GM21529 (cell line): ENCODE measurements around the gene PCDHB14.
"Not testable (repeated sequence)": the region's sequence is repeated elsewhere in the genome, so short reads cannot be mapped to it uniquely, and the experiment has no call there.

Experiments used
- ATAC-seq: cut with Tn5 transposase; IDR thresholded peaks from one replicate; pipeline ENCODE4 v1.9.1; 2021; ENCODE audit not compliant: unreplicated experiment

Gene PCDHB14

GRCh38 chr5:141208478-141208877 is 14.7 kb upstream of the PCDHB14 start, which contains the start of gene PCDHB12:
Gene PCDHB12 (plus strand): TSS chr5:141208719. CDS start chr5:141208908, 189 bp downstream.
- ATAC-seq: no peak

DNA sequence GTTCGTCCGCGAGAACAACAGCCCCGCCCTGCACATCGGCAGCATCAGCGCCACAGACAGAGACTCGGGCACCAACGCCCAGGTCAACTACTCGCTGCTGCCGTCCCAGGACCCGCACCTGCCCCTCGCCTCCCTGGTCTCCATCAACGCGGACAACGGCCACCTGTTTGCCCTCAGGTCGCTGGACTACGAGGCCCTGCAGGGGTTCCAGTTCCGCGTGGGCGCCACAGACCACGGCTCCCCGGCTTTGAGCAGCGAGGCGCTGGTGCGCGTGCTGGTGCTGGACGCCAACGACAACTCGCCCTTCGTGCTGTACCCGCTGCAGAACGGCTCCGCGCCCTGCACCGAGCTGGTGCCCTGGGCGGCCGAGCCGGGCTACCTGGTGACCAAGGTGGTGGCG is 12.9 kb upstream of the PCDHB14 start:
- ATAC-seq: not testable (repeated sequence)

GRCh38 chr5:141210849-141211248 is 12.3 kb upstream of the PCDHB14 start:
- ATAC-seq: not testable (repeated sequence)

DNA sequence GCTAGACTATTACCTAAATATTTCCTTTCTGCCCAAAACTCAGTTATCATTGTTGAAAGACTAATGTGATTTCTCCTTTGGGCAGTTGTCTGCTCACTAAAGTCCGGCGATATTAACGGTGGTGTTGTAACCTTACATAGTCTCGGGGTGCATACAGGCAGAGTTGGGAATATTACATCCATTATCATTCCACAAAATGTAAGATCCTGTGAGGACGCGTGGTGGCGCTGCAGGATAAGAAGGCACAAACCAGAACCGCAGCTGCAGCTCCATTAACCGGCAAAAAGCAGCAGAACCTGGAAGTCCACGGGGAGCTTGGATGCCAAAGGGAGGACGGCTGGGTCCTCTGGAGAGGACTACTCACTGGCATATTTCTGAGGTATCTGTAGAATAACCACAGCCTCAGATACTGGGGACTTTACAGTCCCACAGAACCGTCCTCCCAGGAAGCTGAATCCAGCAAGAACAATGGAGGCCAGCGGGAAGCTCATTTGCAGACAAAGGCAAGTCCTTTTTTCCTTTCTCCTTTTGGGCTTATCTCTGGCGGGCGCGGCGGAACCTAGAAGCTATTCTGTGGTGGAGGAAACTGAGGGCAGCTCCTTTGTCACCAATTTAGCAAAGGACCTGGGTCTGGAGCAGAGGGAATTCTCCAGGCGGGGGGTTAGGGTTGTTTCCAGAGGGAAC is 9.3 kb upstream of the PCDHB14 start, which contains the start of gene PCDHB13:
Gene PCDHB13, plus strand, starts transcription at position 264 of the 684 bp plus-strand sequence. Its CDS starts 205 bp downstream, at position 469.
- not testable (repeated sequence) for ATAC-seq

DNA sequence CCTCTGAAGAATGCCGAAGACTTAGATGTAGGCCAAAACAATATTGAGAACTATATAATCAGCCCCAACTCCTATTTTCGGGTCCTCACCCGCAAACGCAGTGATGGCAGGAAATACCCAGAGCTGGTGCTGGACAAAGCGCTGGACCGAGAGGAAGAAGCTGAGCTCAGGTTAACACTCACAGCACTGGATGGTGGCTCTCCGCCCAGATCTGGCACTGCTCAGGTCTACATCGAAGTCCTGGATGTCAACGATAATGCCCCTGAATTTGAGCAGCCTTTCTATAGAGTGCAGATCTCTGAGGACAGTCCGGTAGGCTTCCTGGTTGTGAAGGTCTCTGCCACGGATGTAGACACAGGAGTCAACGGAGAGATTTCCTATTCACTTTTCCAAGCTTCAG is 8.6 kb upstream of the PCDHB14 start:
- not testable (repeated sequence) for ATAC-seq

DNA sequence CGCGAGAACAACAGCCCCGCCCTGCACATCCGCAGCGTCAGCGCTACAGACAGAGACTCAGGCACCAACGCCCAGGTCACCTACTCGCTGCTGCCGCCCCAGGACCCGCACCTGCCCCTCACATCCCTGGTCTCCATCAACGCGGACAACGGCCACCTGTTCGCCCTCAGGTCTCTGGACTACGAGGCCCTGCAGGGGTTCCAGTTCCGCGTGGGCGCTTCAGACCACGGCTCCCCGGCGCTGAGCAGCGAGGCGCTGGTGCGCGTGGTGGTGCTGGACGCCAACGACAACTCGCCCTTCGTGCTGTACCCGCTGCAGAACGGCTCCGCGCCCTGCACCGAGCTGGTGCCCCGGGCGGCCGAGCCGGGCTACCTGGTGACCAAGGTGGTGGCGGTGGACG is 7.6 kb upstream of the PCDHB14 start:
- not testable (repeated sequence) for ATAC-seq

GRCh38 chr5:141216035-141216434 is 7.1 kb upstream of the PCDHB14 start:
- not testable (repeated sequence) for ATAC-seq

GRCh38 chr5:141224844-141225243 is 1.7 kb downstream of the PCDHB14 start:
- ATAC-seq: not testable (repeated sequence)

DNA sequence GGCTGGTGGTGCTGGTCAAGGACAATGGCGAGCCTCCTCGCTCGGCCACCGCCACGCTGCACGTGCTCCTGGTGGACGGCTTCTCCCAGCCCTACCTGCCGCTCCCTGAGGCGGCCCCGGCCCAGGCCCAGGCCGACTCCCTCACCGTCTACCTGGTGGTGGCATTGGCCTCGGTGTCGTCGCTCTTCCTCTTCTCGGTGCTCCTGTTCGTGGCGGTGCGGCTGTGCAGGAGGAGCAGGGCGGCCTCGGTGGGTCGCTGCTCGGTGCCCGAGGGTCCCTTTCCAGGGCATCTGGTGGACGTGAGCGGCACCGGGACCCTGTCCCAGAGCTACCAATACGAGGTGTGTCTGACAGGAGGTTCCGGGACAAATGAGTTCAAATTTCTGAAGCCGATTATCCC is 2.3 kb downstream of the PCDHB14 start:
- not testable (repeated sequence) for ATAC-seq

GRCh38 chr5:141234109-141234667 is 11.0 kb downstream of the PCDHB14 start:
- no peak for ATAC-seq

- not testable (repeated sequence) for ATAC-seq
Measured at GRCh38 chr5:141235922-141236321, 12.8 kb downstream of the PCDHB14 start.

GRCh38 chr5:141236516-141237313 is 13.6 kb downstream of the PCDHB14 start:
- no peak for ATAC-seq

DNA sequence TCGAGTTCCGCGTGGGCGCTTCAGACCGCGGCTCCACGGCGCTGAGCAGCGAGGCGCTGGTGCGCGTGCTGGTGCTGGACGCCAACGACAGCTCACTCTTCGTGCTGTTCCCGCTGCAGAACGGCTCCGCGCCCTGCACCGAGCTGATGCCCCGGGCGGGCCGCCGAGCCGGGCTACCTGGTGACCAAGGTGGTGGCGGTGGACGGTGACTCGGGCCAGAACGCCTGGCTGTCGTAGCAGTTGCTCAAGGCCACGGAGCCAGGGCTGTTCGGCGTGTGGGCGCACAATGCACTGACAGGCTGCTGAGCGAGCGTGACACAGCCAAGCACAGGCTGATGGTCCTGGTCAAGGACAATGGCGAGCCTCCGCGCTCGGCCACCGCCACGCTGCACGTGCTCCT is 18.4 kb downstream of the PCDHB14 start:
- no peak for ATAC-seq

DNA sequence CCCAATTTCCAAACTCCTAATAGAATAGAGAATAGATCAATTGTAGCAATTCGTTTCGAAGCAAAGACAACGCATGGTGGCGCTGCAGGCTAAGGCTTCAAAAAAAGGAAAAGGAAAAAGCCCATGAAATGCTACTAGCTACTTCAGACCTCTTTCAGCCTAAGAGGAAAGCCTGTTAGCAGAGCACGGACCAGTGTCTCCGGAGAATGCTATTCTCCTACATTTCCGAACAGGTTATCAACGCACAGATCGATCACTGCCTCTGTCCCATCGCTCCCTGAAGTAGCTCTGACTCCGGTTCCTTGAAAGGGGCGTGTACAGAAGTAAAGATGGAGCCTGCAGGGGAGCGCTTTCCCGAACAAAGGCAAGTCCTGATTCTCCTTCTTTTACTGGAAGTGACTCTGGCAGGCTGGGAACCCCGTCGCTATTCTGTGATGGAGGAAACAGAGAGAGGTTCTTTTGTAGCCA is 22.1 kb downstream of the PCDHB14 start, which contains the start of gene PCDHB15:
Gene PCDHB15, plus strand, starts transcription at position 146 of the 468 bp plus-strand sequence. Its CDS starts 184 bp downstream, at position 330.
- ATAC-seq: no peak

GRCh38 chr5:141246971-141247370 is 23.8 kb downstream of the PCDHB14 start:
- ATAC-seq: not testable (repeated sequence)

GRCh38 chr5:141247434-141247833 is 24.3 kb downstream of the PCDHB14 start:
- ATAC-seq: not testable (repeated sequence)

DNA sequence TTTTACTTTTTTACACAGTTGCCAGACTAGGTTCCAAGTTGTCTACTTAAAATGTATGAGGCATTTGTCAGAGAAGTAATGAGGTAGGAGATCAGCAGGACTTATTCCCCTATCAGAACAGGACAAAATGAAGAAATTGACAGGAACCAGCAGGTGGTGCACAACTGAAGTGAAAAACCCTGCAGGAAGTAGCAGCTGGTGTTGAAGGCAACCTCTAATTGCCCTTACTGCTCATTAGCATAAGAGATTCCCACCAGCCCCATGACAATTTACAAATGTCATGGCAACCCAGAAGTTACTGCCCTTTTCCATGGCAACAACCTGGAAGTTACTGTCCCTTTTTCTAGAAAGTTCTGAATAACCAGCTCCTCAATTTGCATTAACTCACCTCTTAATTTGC is 27.4 kb downstream of the PCDHB14 start:
- ATAC-seq: no peak

- ATAC-seq: no peak
Measured at GRCh38 chr5:141258464-141258863, 35.3 kb downstream of the PCDHB14 start.

DNA sequence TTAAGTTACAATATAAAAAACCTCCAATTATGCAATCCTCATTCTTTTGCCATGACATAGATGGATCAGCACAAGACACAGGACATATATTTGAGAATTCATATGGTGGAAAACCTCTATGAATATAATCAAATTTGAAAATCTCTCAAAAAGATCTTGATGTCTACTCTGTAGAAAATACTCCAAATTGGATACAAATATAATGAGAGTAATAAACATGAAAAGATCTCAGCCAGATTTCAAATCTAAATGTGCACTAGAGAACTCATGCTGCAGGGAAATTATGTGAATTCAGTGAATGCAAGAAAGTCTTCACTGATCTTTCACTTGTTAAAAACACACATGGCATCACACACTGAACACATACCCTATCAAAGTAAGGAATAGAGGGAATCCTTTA is 35.8 kb downstream of the PCDHB14 start:
- ATAC-seq: no peak

- ATAC-seq: no peak
Measured at GRCh38 chr5:141260458-141261237, 37.5 kb downstream of the PCDHB14 start.

DNA sequence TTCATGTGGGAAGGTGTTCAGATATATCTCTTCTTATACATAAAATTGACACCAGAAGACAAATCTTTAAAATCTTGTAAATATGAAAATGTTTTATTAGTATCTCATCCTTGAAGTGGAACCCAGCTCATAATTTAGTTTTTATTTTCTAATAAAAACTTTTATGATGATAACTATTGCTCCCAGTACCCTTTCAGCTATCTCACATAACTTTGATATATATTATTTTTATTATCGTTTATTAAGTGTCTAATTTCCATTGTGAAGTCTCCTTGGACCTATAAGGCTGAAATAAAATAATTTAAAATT is 38.0 kb downstream of the PCDHB14 start:
- ATAC-seq: no peak
